Smooth muscle cell (in vitro differentiated cells): ENCODE results near the gene RNGTT. TPM values are rescaled to one million over a fixed set of nuclear protein-coding genes. Genes with fewer than 3 reads are reported as not detected.
"Not testable (repeated sequence)": the region's sequence is repeated elsewhere in the genome, so short reads cannot be mapped to it uniquely, and the experiment has no call there.

Source experiments
- DNase-seq: peaks from one replicate; lab custom pipeline; 2025; ENCODE audit not compliant: unreplicated experiment; lab: John Stamatoyannopoulos, UW
- H2AFZ ChIP-seq: fragments of 200-600 bp; sonication (generic); 2 replicates; pipeline ENCODE4 v1.6.0; 2016; ENCODE audit warnings: antibody characterized with exemption, low read depth, mild to moderate bottlenecking
- H3F3A ChIP-seq: fragments of 200-600 bp; sonication (generic); 2 replicates; pipeline ENCODE4 v1.6.0; 2017; ENCODE audit warnings: antibody characterized with exemption, low read depth
- H3K27ac ChIP-seq: fragments of 200-600 bp; sonication (generic); 2 replicates; pipeline ENCODE4 v1.5.1; 2016; ENCODE audit warnings: low read depth, mild to moderate bottlenecking
- H3K27me3 ChIP-seq: fragments of 200-600 bp; sonication (generic); 2 replicates; pipeline ENCODE4 v1.6.1; 2016; ENCODE audit warnings: low read depth, mild to moderate bottlenecking
- H3K36me3 ChIP-seq: fragments of 200-600 bp; sonication (generic); 2 replicates; pipeline ENCODE4 v1.5.1; 2016; ENCODE audit warnings: low read depth
- H3K4me1 ChIP-seq: fragments of 200-600 bp; sonication (generic); 2 replicates; pipeline ENCODE4 v1.5.1; 2016; ENCODE audit warnings: low read depth
- H3K4me2 ChIP-seq: fragments of 200-600 bp; sonication (generic); 2 replicates; pipeline ENCODE4 v1.6.0; 2016; ENCODE audit warnings: mild to moderate bottlenecking
- H3K4me3 ChIP-seq: fragments of 200-600 bp; sonication (generic); 2 replicates; pipeline ENCODE4 v1.5.1; 2016; ENCODE audit warnings: mild to moderate bottlenecking
- H3K79me2 ChIP-seq: fragments of 200-600 bp; sonication (generic); 2 replicates; pipeline ENCODE4 v1.6.0; 2016; ENCODE audit warnings: low read depth, mild to moderate bottlenecking
- H3K9ac ChIP-seq: fragments of 200-600 bp; sonication (generic); 2 replicates; pipeline ENCODE4 v1.6.0; 2016; ENCODE audit warnings: low read depth
- H3K9me3 ChIP-seq: fragments of 200-600 bp; sonication (generic); replicated peaks from 2 replicates; pipeline ENCODE4 v1.5.1; 2016; ENCODE audit warnings: low read depth
- H4K20me1 ChIP-seq: fragments of 200-600 bp; sonication (generic); 2 replicates; pipeline ENCODE4 v1.6.0; 2016; ENCODE audit warnings: low read depth
- CTCF ChIP-seq: fragments of 200-600 bp; sonication (generic); IDR thresholded peaks from 2 replicates; pipeline ENCODE4 v1.5.1; 2017; ENCODE audit warnings: borderline replicate concordance, mild to moderate bottlenecking, antibody characterized with exemption; ENCODE audit not compliant: insufficient read depth, poor library complexity, severe bottlenecking
- WGBS: methylation state at CpG from one replicate; pipeline ENCODE4 v1.1.7; 2016; ENCODE audit warnings: low lambda C conversion rate; 5-methylcytosine and 5-hydroxymethylcytosine counted together
- polyA plus RNA-seq: library from polyadenylated mRNA; unstranded; fragments of >200 nt; fragmentation: Nextera tagmentation; extraction: Ambion mirVana; gene quantifications from 2 replicates; pipeline ENCODE4 v1.2.1, GENCODE V29; 2016
- total RNA-seq: library from RNA; depleted of rRNA; stranded (reverse); fragments of >200 nt; gene quantifications from 2 replicates; pipeline ENCODE4 v1.2.3, GENCODE V29; 2014

The RNGTT gene
- total and polyA plus RNA-seq, 2 experiments from 2014 or later, result 7.5 to 22.7 TPM

GRCh38 chr6:88775866-88776571, 187.4 kb downstream of the RNGTT start:
- H3K79me2 ChIP-seq, result no peaks in the 10 kb centered on the region
- DNase-seq, result no peak

GRCh38 chr6:88768114-88768513, 195.3 kb downstream of the RNGTT start:
- H4K20me1 ChIP-seq, H2AFZ ChIP-seq, H3K4me1 ChIP-seq, H3K79me2 ChIP-seq, H3K36me3 ChIP-seq, H3K4me2 ChIP-seq, H3K27ac ChIP-seq, H3K9ac ChIP-seq, H3K9me3 ChIP-seq, H3K27me3 ChIP-seq, H3F3A ChIP-seq, H3K4me3 ChIP-seq, DNase-seq: not testable (repeated sequence)
- WGBS, result 87% methylated on average over 2 of the region's 2 CpGs

More at GRCh38 chr6:88775866-88776571, 187.4 kb downstream of the RNGTT start:
- H3K4me3 ChIP-seq, result no peak overlapping the region
- H4K20me1 ChIP-seq, result peaks cover 4% of the 10 kb centered on the region
- no peaks in the 10 kb centered on the region for H3K4me1 ChIP-seq
- H3K36me3 ChIP-seq, result no peaks in the 10 kb centered on the region
- TF ChIP-seq CTCF, result no peak
- H3F3A ChIP-seq, result no peaks in the 10 kb centered on the region
- 96% methylated on average over 8 of the region's 8 CpGs for WGBS
- no peak overlapping the region for H2AFZ ChIP-seq
- H3K9me3 ChIP-seq, result no peaks in the 10 kb centered on the region
- H3K4me2 ChIP-seq, result no peak overlapping the region
- H3K27me3 ChIP-seq, result no peaks in the 10 kb centered on the region
- H3K27ac ChIP-seq, result no peak overlapping the region
- H3K9ac ChIP-seq, result no peak overlapping the region

- TF ChIP-seq CTCF, result no peak
- Histone ChIP-seq H3K36me3 (peaks cover 3% of the 10 kb centered on the region), H3K9me3 (no peaks in the 10 kb centered on the region), H4K20me1 (peaks cover 7% of the 10 kb centered on the region), H3K79me2 (no peaks in the 10 kb centered on the region), H3K4me1 (no peaks in the 10 kb centered on the region), H3K27ac (peak overlapping the region; percentile 11), H3K27me3 (no peaks in the 10 kb centered on the region), H3K9ac (no peak overlapping the region), H2AFZ (no peak overlapping the region), H3F3A (no peaks in the 10 kb centered on the region), H3K4me2 (no peak overlapping the region), H3K4me3 (no peak overlapping the region)
- DNase-seq, result no peak
- 90% methylated on average over 3 of the region's 3 CpGs for WGBS
Measured at GRCh38 chr6:88764081-88764480, 199.3 kb downstream of the RNGTT start.

- no peak overlapping the region for H3K4me3 ChIP-seq
- no peak overlapping the region for H3K4me2 ChIP-seq
- peaks cover under 1% of the 10 kb centered on the region for H3K36me3 ChIP-seq
- H2AFZ ChIP-seq, result no peak overlapping the region
- 33% methylated on average over 3 of the region's 3 CpGs for WGBS
- no peak overlapping the region for H3K9ac ChIP-seq
- no peaks in the 10 kb centered on the region for H3F3A ChIP-seq
- no peak overlapping the region for H3K27ac ChIP-seq
- no peaks in the 10 kb centered on the region for H3K79me2 ChIP-seq
- TF ChIP-seq CTCF, result no peak
- peaks cover 7% of the 10 kb centered on the region for H4K20me1 ChIP-seq
- no peak for DNase-seq
- no peaks in the 10 kb centered on the region for H3K9me3 ChIP-seq
- H3K4me1 ChIP-seq, result no peaks in the 10 kb centered on the region
- H3K27me3 ChIP-seq, result no peaks in the 10 kb centered on the region
Measured at GRCh38 chr6:88763160-88763559, 200.3 kb downstream of the RNGTT start.
